GM10248 (cell line): ENCODE results near the gene EEPD1.

ENCODE experiments used
- CTCF ChIA-PET: fragments of 300-600 bp; sonication (Branson Sonifier 250); formaldehyde crosslinking; extraction: SDS; loops from one replicate; lab custom pipeline; 2021; ENCODE audit warnings: antibody characterized with exemption; lab: Yijun Ruan, JAX
- POLR2A ChIA-PET: fragments of 350-650 bp; sonication (Branson Sonifier 250); formaldehyde crosslinking; extraction: SDS; loops from one replicate; lab custom pipeline; 2020; ENCODE audit warnings: antibody characterized with exemption; lab: Yijun Ruan, JAX
- DNase-seq: peaks from one replicate; pipeline ENCODE4 v3.0.0; 2012; ENCODE audit errors: extremely low spot score
- CTCF ChIP-seq: IDR thresholded peaks from 2 replicates; pipeline ENCODE4 v1.5.1; 2012; ENCODE audit warnings: mild to moderate bottlenecking, low read depth; ENCODE audit errors: extremely low read depth, missing control alignments, control extremely low read depth

EEPD1 gene

DNA sequence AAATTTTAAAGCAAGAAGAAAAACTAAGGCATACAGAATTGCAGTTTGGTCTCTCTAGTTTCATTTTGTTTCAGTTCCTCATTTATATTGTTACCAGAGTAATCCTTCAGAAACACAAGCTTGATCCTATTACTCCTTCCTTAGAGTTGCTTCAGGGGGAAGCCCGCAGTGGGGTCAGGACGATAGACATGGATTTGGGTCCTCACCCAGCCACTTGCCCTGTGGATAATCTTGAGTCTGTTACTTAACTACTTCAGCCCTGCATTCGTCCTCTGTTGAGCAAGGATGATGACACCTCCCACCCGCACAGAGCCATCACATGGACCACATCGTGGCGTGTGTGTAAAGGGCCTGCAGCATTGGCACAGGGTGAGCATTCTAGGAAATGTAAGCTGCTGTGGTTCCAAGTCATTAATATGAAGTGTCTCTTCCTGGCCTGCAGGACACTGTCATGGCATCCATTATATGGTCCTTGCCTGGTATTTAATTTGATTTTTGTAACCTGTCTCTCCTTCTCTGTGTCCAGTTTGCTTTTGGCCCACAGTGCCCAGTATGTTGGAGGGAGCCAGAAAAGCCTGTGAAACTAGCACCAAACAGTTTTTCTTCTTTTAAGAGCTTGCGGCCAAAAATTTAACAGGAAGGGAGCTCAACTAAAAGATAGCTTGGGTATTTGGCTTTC, 111.2 kb downstream of the EEPD1 start:
- ChIA-PET CTCF (interaction anchor here (1.4 to 1.9 kb wide), 2 partner anchors 55 to 279 kb away, joined by 3 to 6 read pairs; no protein-coding TSS in a partner anchor), POLR2A (no interaction called here)
- TF ChIP-seq CTCF: no peak

DNA sequence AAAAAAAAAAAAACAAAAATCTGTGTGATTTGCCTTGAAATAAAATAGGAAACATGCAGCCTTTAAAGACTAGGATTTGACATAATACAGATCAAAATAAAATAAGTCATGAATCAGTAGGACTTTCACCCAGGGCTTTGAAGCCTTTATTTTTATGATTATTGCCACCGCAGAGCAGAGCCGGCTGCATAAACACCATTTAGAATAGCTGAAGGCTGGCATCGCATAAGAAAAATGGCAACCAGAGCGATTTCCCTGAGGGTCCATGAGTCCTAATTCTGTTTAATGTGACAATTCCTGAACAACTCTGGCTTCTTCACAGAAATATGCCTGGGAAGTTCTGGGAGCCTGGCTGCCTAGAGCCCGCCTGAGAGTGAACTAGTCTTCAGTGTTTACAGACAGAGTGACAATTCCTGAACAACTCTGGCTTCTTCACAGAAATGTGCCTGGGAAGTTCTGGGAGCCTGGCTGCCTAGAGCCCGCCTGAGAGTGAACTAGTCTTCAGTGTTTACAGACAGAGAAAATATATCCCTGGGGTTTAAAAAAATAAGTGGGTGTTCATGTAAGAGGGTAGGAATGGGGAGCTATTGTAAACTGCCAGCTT, 112.0 kb downstream of the EEPD1 start:
- ChIA-PET POLR2A (no interaction called here), CTCF (interaction anchor here (1.4 to 1.9 kb wide), 2 partner anchors 54 to 280 kb away, joined by 3 to 6 read pairs; no protein-coding TSS in a partner anchor)
- TF ChIP-seq CTCF: no peak

More for the DNA sequence above, 111.2 kb downstream of the EEPD1 start:
- DNase-seq: no peak

GRCh38 chr7:36265680-36266079, 112.6 kb downstream of the EEPD1 start:
- no peak for TF ChIP-seq CTCF
- CTCF ChIA-PET: interaction anchor here (1.4 kb wide), 1 partner anchor 281 kb away, joined by 3 read pairs; no protein-coding TSS in a partner anchor
- DNase-seq: no peak
- POLR2A ChIA-PET: no interaction called here

More for the DNA sequence above, 112.0 kb downstream of the EEPD1 start:
- no peak for DNase-seq

GRCh38 chr7:36266190-36266589, 113.1 kb downstream of the EEPD1 start:
- ChIA-PET CTCF (no interaction called here), POLR2A (no interaction called here)
- no peak for DNase-seq
- TF ChIP-seq CTCF: no peak

DNA sequence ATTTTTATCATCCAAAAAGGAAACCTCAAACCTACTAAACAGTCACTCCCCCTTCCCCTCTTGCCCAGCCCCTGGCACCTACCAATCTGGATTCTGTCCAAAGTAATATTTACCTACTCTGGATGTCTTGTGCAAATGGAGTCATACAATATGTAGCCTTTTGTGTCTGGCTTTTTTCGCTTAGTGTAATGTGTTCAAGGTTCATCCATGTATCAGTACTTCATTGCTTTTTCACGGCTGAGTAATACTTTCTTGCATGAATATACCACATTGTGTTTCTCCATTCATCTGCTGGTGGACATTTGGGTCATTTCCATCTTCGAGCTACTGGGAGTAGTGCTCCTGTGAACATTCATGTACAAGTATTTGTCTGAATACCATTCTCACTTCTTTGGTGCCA, 113.6 kb downstream of the EEPD1 start:
- no peak for DNase-seq
- no peak for TF ChIP-seq CTCF
- CTCF ChIA-PET: interaction anchor here (0.9 kb wide), 1 partner anchor 10 kb away, joined by 4 read pairs; no protein-coding TSS in a partner anchor
- POLR2A ChIA-PET: no interaction called here

DNA sequence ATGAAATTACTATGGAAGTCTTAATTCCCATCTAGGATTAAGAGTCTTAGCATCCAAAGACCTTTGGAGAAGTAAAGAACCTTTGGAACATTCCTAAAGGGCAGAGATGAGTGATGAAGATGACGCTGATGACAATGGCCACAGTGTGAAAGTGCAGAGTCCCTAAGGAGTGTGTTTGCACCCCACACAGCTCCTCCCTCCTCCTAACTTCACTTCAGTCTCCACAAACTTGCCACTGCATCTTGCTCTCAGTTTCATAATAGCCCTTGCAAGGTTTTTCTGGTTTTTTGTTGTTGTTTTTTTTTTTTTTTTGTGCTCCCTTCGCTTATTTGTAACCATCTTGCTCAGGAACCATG, 119.1 kb downstream of the EEPD1 start:
- no peak for DNase-seq
- no peak for TF ChIP-seq CTCF
- CTCF ChIA-PET: interaction anchor here (2.4 kb wide), 1 partner anchor 10 kb away, joined by 7 read pairs; no protein-coding TSS in a partner anchor
- POLR2A ChIA-PET: no interaction called here
